SJSA1 (cell line): Measurements from ENCODE around the gene ICE1. TPM values are rescaled to one million over a fixed set of nuclear protein-coding genes. Genes with fewer than 3 reads are reported as not detected.
A peak's percentile ranks its signal among the peaks of the same experiment; 100 is the strongest.

Source experiments
- DNase-seq, 2 experiments: peaks; one replicate each; pipeline ENCODE4 v3.0.0-alpha.2; 2015 to 2020; ENCODE audit warnings: low spot score in 2 of 2, low read depth in 1 of 2
- H3K27ac ChIP-seq: fragments of 250-450 bp; sonication (Bioruptor Pico); 2 replicates; pipeline ENCODE4 v1.5.1; 2020; ENCODE audit warnings: mild to moderate bottlenecking, moderate library complexity
- H3K27me3 ChIP-seq: fragments of 250-450 bp; sonication (Bioruptor Pico); replicated peaks from 2 replicates; pipeline ENCODE4 v1.5.1; 2020; ENCODE audit warnings: mild to moderate bottlenecking, moderate library complexity
- H3K36me3 ChIP-seq: fragments of 250-450 bp; sonication (Bioruptor Pico); 2 replicates; pipeline ENCODE4 v1.5.1; 2020; ENCODE audit warnings: mild to moderate bottlenecking
- H3K4me1 ChIP-seq: fragments of 250-450 bp; sonication (Bioruptor Pico); replicated peaks from 2 replicates; pipeline ENCODE4 v1.6.1; 2021; ENCODE audit warnings: mild to moderate bottlenecking
- H3K4me3 ChIP-seq: fragments of 250-450 bp; sonication (Bioruptor Pico); 2 replicates; pipeline ENCODE4 v1.5.1; 2020; ENCODE audit warnings: mild to moderate bottlenecking
- H3K9me3 ChIP-seq: fragments of 250-450 bp; sonication (Bioruptor Pico); replicated peaks from 2 replicates; pipeline ENCODE4 v1.5.1; 2020; ENCODE audit warnings: mild to moderate bottlenecking
- total RNA-seq: library from RNA; depleted of rRNA; stranded (reverse); fragments of >200 nt; shearing (Covaris generic); gene quantifications from 2 replicates; pipeline ENCODE4 v1.2.3, GENCODE V29; 2014; rRNA removed

ICE1 gene, protein sequence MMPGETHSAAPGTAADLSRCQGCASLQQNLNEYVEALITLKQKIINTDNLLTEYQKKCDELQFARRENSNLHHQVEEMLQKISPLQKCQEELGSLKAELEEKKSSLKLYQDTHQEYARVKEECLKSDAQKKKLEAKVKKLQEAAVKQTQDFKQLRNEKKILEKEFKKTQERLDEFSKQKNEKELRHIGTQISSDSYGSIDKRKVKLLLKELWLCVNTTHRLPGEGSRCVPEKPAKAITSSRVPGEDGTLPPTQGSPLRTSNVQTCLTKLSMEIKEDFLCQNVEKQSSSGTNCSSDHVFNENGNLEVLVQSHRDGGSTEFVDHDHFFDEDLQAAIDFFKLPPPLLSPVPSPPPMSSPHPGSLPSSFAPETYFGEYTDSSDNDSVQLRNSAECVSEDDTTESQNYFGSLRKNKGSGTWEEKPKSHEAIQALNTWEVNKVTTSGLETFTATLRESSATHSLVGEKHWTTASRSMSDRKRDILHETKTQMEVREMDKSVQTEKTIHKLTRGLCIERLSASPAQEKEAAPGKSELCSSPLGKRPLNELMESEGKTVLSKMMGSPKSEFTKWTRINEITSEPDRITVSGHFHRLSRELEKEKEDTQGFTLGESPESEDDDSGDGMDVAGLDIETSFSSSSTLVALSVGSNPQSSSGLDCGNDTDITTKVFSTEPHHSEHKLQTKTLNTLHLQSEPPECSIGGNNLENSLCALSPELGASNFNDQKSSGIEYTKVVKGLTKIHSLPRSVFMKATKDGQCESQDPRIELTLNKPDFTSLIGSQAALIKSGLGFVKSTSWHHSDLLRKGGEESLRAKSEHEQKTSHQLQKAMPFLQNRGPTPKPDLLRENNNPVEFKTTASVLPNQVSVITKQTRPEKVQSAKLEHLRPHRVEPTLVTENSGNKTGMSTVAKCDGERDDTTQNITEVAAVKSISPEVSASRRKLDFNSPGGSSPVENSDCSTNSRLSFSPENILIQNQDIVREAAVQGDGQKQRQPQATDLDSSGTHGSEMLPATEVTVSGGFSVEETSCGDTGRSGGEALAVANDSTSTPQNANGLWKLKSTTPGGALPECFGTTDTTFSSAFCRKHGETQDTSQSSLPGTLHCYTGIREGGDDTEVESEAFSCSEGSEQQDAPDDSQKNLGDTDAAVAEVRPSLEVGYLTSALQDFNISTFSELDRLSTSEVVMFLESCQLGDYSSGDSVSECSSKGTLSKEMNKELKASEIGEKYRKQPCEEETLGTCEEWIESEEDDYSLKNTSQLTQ (N-terminal part only)
- total RNA-seq = 25.4 and 32.8 TPM in 2 replicates

DNA sequence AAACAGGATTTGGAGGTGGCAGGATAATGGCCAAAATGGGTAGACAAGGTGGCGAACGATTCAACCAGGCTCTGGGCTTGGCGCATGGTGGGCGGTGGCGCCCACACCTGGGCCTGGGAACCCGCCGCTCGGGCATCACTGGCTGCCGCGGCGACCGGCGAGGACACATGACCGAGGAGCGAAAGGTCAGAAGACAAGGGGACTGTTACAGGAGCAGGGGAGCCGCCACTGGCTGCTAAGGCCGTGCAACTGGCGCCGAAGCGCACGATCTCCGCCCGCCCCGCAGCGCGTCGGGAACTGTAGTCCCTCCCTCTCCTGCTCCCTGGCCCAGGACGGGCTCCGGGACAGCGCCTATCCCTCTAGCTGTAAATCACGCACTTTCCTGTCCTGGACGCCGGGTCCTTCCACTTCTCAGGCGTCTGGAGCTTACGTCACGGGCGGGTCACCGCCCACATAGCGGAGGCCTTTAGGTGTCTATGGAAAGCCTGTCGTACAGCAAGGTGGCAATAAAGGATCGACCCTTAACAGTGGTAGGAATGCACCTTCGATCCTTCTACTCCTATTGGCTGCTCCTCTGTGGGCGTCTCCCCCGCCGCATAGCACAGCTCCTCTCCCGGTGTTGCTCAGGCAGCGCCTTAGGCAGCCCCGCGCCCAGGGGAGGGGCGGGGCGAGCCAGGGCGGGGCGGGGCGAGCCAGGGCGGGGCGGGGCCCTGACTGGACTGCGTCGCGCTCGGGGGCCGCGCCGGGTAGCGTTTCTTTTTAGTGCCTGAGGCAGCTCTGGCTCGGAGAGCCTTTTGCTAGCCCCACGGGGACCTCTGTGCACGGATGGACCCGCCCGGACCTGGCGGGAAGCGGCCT lies at the start of gene ICE1:
ICE1 (plus strand) TSS at position 717 of the 858 bp plus-strand sequence. CDS start 239 bp downstream, outside the sequence.
- Histone ChIP-seq H3K4me1 (peaks cover 34% of the 10 kb centered on the region), H3K27ac (peak within 1 kb of the TSS; percentile 99), H3K9me3 (peaks cover 3% of the 10 kb centered on the region; the same call in 1 of the 2 replicates), H3K27me3 (no peaks in the 10 kb centered on the region), H3K4me3 (peak within 1 kb of the TSS; percentile 98), H3K36me3 (peaks cover 17% of the 10 kb centered on the region)
- DNase-seq = peak; percentile 99

DNA sequence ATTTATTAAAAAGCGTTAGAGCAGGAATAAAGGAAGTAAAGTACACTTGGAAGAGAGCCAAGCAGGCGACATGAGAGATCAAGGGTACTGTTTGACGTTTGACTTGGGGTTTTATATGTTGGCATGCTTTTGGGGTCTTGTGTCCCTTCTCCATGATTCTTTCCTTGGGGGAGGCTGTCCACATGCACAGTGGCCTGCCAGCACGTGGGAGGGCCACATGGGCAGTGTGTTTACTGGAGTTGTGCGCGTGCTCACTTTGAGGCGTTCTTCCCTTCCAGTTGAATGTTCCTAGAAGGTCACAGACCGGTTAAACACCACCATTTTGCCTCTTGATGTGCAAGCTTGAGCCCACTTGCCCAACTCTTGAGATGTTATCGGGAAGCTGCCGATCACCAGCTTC lies 49.5 kb upstream of the ICE1 start:
- H3K36me3 ChIP-seq = no peaks in the 10 kb centered on the region
- no peak for DNase-seq
- H3K4me1 ChIP-seq = peaks cover 20% of the 10 kb centered on the region
- no peaks in the 10 kb centered on the region; the same call in 1 of the 2 replicates for H3K9me3 ChIP-seq
- H3K27me3 ChIP-seq = no peaks in the 10 kb centered on the region
- H3K4me3 ChIP-seq = no peak overlapping the region
- no peak overlapping the region for H3K27ac ChIP-seq

DNA sequence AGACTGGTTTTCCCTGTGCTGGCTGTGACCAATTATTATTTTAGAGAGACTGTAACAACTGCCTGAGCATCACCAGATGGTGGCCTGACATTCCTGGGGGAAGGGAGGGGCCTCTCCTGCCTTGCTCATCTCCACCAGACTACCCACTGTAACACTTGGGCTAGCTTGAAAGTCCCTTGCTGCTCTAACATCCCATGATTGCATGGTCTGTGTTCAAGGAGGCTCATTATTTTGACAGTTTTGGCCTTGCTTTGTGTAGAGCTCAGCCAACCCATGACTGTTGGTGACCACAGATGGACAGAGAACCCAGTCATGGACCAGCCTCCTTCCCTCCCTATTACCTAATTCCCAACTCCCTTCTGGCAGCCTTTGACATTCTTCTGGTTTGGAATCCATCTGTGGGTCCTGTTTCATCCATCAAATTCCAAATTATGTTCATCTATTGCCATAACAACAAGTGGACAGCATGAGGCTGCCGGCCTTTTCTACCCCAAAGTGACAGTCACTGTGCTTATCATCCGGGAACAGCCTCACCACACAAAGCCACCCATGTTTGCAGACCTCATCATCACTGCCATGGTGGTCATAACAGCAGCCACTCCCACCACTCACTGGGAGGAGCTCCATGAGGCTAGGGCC lies 49.0 kb upstream of the ICE1 start:
- Histone ChIP-seq H3K27ac (peak overlapping the region; percentile 27), H3K27me3 (no peaks in the 10 kb centered on the region), H3K9me3 (no peaks in the 10 kb centered on the region; the same call in 1 of the 2 replicates), H3K4me3 (no peak overlapping the region), H3K4me1 (peaks cover 20% of the 10 kb centered on the region), H3K36me3 (no peaks in the 10 kb centered on the region)
- DNase-seq = no peak

DNA sequence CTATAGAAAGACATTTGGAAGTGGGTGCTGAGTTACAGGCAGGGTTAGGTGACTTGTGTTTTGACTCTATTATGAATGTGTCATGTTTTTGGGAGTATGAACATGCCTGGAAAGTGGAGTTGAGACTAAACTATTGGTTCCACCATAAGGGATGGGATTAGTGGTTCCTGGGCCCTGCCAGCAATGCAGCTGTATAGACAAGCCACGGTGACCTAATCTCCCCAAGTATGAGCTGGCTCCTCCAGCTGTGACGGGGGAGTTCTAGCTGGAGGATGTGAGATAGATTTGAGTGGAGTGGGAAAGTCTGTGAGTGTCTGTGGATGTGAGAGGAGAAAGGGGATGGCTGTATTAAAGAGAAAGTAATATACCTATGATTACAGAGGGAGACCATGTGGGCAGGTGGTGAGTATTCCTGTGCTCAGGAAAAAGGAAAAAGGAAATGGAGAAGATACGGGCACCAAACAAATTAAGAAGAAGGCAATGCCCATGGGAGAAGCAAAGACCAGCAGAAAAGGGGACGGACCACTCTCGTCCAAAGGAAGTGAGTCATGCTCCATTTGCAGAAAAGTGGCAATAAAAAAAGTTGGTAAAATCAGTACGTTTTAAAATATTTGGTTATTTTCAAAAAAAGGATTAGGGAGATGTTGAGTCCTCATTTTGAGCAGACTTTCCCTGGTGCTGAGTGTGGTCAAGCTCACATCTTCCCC lies 48.3 kb upstream of the ICE1 start:
- H3K27ac ChIP-seq = peak overlapping the region; percentile 27
- no peak overlapping the region for H3K4me3 ChIP-seq
- DNase-seq = peak in 1 of 2 experiments; percentile 60
- no peaks in the 10 kb centered on the region for H3K36me3 ChIP-seq
- H3K27me3 ChIP-seq = no peaks in the 10 kb centered on the region
- peaks cover 20% of the 10 kb centered on the region for H3K4me1 ChIP-seq
- no peaks in the 10 kb centered on the region; the same call in 1 of the 2 replicates for H3K9me3 ChIP-seq

DNA sequence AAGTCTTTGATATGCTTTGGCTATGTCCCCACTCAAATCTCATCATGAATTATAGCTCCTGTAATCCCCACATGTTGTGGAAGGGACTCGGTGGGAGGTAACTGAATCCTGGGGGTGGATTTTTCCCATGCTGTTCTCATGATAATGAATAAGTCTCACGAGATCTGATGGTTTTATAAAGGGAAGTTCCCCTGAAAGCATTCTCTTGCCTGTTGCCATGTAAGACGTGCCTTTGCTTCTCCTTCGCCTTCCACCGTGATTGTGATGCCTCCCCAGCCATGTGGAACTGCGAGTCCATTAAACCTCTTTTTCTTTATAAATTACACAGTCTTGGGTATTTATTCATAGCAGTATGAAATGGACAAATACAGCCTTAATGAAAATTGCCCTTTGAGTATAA lies 44.7 kb upstream of the ICE1 start:
- Histone ChIP-seq H3K9me3 (no peaks in the 10 kb centered on the region; the same call in 1 of the 2 replicates), H3K27me3 (no peaks in the 10 kb centered on the region), H3K27ac (no peak overlapping the region), H3K36me3 (no peaks in the 10 kb centered on the region), H3K4me1 (peaks cover 20% of the 10 kb centered on the region), H3K4me3 (no peak overlapping the region)
- DNase-seq = no peak

DNA sequence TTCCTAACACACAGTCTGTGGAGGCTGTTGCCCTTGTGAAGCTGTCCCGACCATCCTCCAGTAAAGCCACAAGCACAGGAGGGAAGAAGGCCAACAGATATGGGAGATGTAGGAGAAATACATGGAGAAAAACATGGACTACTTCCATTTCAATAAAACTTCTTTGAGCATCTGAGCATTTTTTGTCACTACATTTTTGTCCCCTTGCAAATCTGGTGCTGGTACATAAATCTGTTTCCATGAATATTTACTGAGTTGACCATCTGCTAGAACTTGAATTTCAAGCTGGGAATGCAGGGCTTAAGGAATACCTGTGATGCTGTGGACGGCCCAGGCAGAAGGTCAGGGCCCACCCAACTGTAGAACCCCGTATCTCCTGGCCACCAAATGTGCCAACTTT lies 43.9 kb upstream of the ICE1 start:
- Histone ChIP-seq H3K4me3 (no peak overlapping the region), H3K27me3 (no peaks in the 10 kb centered on the region), H3K4me1 (peaks cover 13% of the 10 kb centered on the region), H3K27ac (no peak overlapping the region), H3K9me3 (no peaks in the 10 kb centered on the region), H3K36me3 (no peaks in the 10 kb centered on the region)
- no peak for DNase-seq

DNA sequence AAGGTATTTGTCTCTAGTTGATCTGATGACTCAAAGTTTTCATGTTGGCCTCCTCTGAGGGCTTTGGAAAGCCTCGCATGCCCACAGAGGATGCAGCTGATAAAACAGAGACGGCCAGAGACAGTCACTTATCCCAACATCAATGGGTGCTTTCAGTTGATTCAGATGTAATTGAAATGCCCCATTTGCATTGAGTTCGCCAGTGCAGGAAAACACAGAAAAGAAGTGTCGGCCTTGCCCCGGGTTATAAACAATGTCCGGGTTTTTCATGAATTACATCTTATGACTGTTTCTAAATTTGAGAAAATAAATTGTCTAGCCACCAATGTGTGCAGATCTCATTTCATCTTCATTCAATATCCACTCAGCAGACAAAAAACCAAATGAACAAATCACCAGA lies 42.2 kb upstream of the ICE1 start:
- Histone ChIP-seq H3K27ac (no peak overlapping the region), H3K4me1 (no peaks in the 10 kb centered on the region), H3K27me3 (no peaks in the 10 kb centered on the region), H3K4me3 (no peak overlapping the region), H3K36me3 (no peaks in the 10 kb centered on the region), H3K9me3 (no peaks in the 10 kb centered on the region)
- DNase-seq = no peak

DNA sequence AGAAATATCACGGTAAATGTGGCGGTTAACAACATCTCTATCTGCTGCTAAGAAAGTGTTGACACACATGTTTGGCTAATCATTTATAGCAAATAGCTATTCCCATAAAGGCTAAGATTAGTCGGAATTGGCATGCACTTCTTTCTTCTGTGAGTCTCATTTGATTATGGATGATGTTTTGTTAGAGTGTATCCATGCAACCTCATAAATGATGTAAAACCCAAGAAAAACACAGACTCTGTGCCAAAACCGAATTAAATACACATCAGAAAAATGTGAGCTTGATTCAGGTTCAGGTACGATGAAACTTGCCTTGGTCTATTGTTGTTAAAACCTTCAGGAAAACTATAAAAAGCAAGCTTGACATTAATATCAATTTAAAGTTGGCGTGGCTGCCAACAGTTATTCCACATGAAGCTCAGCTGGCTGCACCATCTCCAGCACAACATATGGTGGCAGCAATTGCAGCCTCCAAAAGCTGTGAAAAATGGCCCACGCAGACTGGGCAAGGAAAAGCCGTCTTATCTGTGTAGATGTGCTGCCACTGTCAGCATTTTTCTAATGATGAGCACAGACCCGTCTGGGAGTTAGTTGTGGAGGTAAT lies 41.1 kb upstream of the ICE1 start:
- Histone ChIP-seq H3K27ac (no peak overlapping the region), H3K36me3 (no peaks in the 10 kb centered on the region), H3K4me3 (no peak overlapping the region), H3K4me1 (no peaks in the 10 kb centered on the region), H3K9me3 (no peaks in the 10 kb centered on the region), H3K27me3 (no peaks in the 10 kb centered on the region)
- no peak for DNase-seq

DNA sequence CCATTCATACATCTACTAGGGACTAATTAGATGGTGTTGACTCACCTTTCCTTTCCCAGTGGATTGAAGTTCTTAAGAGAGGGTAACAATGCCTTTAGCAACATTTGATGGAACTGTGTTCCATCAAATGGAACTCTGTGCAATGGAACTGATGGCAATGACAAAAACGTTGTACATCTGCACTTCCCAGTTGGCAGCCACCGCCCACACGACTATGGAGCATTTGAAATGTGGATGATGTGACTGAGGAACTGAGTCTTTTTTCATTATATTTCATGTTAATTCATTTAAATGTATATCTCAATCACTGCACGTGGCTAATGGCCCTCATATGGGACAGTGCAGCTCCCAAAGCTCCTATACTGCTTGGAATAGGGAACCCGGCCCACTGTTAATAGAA lies 39.0 kb upstream of the ICE1 start:
- Histone ChIP-seq H3K27ac (no peak overlapping the region), H3K27me3 (no peaks in the 10 kb centered on the region), H3K4me3 (no peak overlapping the region), H3K9me3 (no peaks in the 10 kb centered on the region), H3K36me3 (no peaks in the 10 kb centered on the region), H3K4me1 (peaks cover 9% of the 10 kb centered on the region)
- DNase-seq = no peak

DNA sequence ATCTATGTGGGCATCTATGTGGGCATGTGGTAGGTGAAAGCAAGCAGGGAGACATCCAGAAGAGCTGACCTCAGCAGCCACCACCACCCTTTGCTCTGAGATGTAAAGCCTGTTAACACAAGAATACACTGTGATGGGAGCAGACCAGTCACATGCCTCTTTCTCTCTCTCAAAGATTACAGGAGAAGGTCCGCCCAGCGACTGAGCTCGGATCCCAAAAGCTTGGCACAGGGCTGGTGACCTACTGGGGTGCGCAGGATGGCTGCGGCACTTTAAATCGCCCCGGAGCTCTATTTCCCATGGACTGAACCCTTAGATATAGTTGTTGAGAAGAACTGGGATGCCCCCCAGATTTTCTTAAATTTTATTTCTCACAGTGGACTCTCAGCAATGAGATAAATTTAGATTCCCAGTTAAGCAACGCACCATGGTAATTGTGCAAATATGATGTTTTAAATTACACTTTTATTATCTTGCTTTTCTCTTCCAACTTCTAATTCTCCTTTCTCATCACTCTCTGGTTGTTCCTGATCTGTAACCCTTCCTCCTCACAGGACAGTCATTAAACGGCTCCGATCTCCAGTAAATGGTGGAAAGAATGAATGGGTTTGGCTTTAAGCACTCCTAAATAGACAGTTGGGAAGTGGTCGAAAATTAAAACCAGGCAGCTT lies 37.7 kb upstream of the ICE1 start:
- Histone ChIP-seq H3K4me1 (peaks cover 9% of the 10 kb centered on the region), H3K27me3 (no peaks in the 10 kb centered on the region), H3K27ac (no peak overlapping the region), H3K36me3 (no peaks in the 10 kb centered on the region), H3K4me3 (no peak overlapping the region), H3K9me3 (no peaks in the 10 kb centered on the region)
- DNase-seq = no peak

DNA sequence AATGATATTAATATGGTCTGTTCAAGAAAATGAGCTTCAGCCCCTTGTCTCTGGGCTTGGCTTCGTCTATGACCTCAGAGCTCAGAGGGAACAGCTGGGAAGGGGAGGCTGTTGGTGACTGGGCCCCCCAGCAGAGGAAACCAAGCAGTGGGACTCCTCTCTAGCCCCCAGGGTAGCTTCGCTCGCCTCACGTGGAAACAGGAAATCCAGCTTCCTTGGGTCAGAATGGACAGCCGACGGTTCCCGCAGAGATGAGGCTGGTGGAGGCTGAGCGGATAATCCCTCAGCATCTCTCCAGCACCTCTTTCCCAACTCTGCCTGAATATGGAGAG lies 37.2 kb upstream of the ICE1 start:
- Histone ChIP-seq H3K4me1 (peaks cover 9% of the 10 kb centered on the region), H3K27ac (no peak overlapping the region), H3K9me3 (no peaks in the 10 kb centered on the region), H3K36me3 (no peaks in the 10 kb centered on the region), H3K4me3 (no peak overlapping the region), H3K27me3 (no peaks in the 10 kb centered on the region)
- no peak for DNase-seq
